Esophagus muscularis mucosa (tissue), 4 donors: ENCODE data around the gene SLC50A1. TPM values are rescaled to one million over a fixed set of nuclear protein-coding genes. Genes with fewer than 3 reads are reported as not detected.

Experiments used
- DNase-seq: peaks from one replicate; pipeline ENCODE4 v3.0.0-alpha.2; 2017; ENCODE audit errors: extremely low spot score
- H3K27ac ChIP-seq, 4 donors: fragments of 200-600 bp; sonication (generic); replicated peaks in 1 of 4; 1 replicate in 3 of 4; 2 replicates in 1 of 4; pipeline ENCODE4 v1.5.1; 2016 to 2019; ENCODE audit warnings: mild to moderate bottlenecking in 1 of 4
- H3K27me3 ChIP-seq, 4 donors: fragments of 200-600 bp; sonication (generic); one replicate each; pipeline versions ENCODE4 v1.5.1 to v1.6.0; 2016 to 2019
- H3K36me3 ChIP-seq, 4 donors: fragments of 200-600 bp; sonication (generic); one replicate each; pipeline ENCODE4 v1.5.1; 2016 to 2019
- H3K4me1 ChIP-seq, 4 donors: fragments of 200-600 bp; sonication (generic); one replicate each; pipeline ENCODE4 v1.5.1; 2016 to 2019
- H3K4me3 ChIP-seq, 4 donors: fragments of 200-600 bp; sonication (generic); 1 replicate in 2 of 4; 2 replicates in 2 of 4; pipeline ENCODE4 v1.5.1; 2016 to 2019; ENCODE audit warnings: mild to moderate bottlenecking in 4 of 4, moderate library complexity in 1 of 4
- H3K9me3 ChIP-seq, 4 donors: fragments of 200-600 bp; sonication (generic); 1 replicate in 3 of 4; 2 replicates in 1 of 4; pipeline ENCODE4 v1.5.1; 2016 to 2019
- CTCF ChIP-seq, 3 experiments: fragments of 200-600 bp in 2 of 3; fragments of 450-650 bp in 1 of 3; sonication (generic) in 2 of 3; IDR thresholded peaks; one replicate each; pipeline ENCODE4 v1.5.1; 2017 to 2019; ENCODE audit warnings: antibody characterized with exemption in 3 of 3, mild to moderate bottlenecking in 2 of 3, moderate library complexity in 1 of 3
- EP300 ChIP-seq: sonication (generic); formaldehyde crosslinking; IDR thresholded peaks from one replicate; pipeline ENCODE4 v1.6.1; 2017; ENCODE audit warnings: antibody characterized with exemption
- POLR2A ChIP-seq: fragments of 450-650 bp; IDR thresholded peaks from one replicate; pipeline ENCODE4 v1.6.1; 2017; ENCODE audit warnings: antibody characterized with exemption, moderate library complexity, mild to moderate bottlenecking, low read depth
- POLR2AphosphoS5 ChIP-seq, 2 donors: sonication (generic); formaldehyde crosslinking; IDR thresholded peaks; one replicate each; pipeline ENCODE4 v1.6.1; 2017; ENCODE audit warnings: antibody characterized with exemption in 2 of 2
- WGBS: methylation state at CpG from one replicate; pipeline ENCODE4 v1.1.5; 2018; 5-methylcytosine and 5-hydroxymethylcytosine counted together
- intact Hi-C: fragments of 100-400 bp; cut with DNase I; formaldehyde crosslinking; loops from one replicate; pipeline ENCODE4 v1.15.1; 2023
- total RNA-seq, 4 donors: library from RNA; depleted of rRNA; stranded (reverse); fragments of >200 nt; gene quantifications; one replicate each; pipeline versions ENCODE4 v1.1.0 to v1.2.1, GENCODE V29; 2016

SLC50A1 gene
- total RNA-seq, 4 donors from 2014 or later: 13.3 to 18.7 (median 15.2) TPM

- WGBS: 60% methylated on average over 11 of the region's 29 CpGs
- H3K27me3 ChIP-seq: no peaks in the 10 kb centered on the region
- no peaks in the 10 kb centered on the region for H3K9me3 ChIP-seq
- DNase-seq: peak; percentile 96
- intact Hi-C loops: loop anchor here (5.0 kb wide), 1 partner anchor 36 kb away; the partner anchor contains the start of gene EFNA1
- TF ChIP-seq CTCF (IDR thresholded peaks at IDR 0.05) (peak in 2 of 3 experiments; percentile 97 to 98), POLR2A (no peak), POLR2AphosphoS5 (IDR thresholded peaks at IDR 0.05) (peak in 1 of 2 donors; percentile 59)
- H3K4me1 ChIP-seq: peaks cover 21 to 52% (median 36%) of the 10 kb centered on the region in 4 donors
- H3K36me3 ChIP-seq: no peaks in the 10 kb centered on the region
- no peak overlapping the region for H3K4me3 ChIP-seq
- peak overlapping the region in 1 of 4 donors; percentile 15 for H3K27ac ChIP-seq
Measured at GRCh38 chr1:155091071-155092051, 44.3 kb upstream of the SLC50A1 start.

GRCh38 chr1:155092131-155092530 is 43.5 kb upstream of the SLC50A1 start:
- DNase-seq: no peak
- Histone ChIP-seq H3K9me3 (no peaks in the 10 kb centered on the region), H3K27me3 (no peaks in the 10 kb centered on the region), H3K27ac (peak overlapping the region in 1 of 4 donors; percentile 15), H3K36me3 (no peaks in the 10 kb centered on the region), H3K4me1 (peaks cover 21 to 44% (median 28%) of the 10 kb centered on the region in 4 donors), H3K4me3 (no peak overlapping the region)
- no peak for TF ChIP-seq POLR2A
- no peak for TF ChIP-seq POLR2AphosphoS5 (IDR thresholded peaks at IDR 0.05)
- no peak for TF ChIP-seq EP300
- TF ChIP-seq CTCF (IDR thresholded peaks at IDR 0.05): no peak
- intact Hi-C loops: loop anchor here (5.0 kb wide), 1 partner anchor 35 kb away; the partner anchor contains the start of gene EFNA1
- WGBS: 80% methylated on average over 4 of the region's 6 CpGs

- Histone ChIP-seq H3K4me3 (no peak overlapping the region), H3K4me1 (peaks cover 21 to 39% (median 27%) of the 10 kb centered on the region in 4 donors), H3K9me3 (no peaks in the 10 kb centered on the region), H3K27ac (peak overlapping the region in 1 of 4 donors; percentile 78), H3K27me3 (no peaks in the 10 kb centered on the region), H3K36me3 (no peaks in the 10 kb centered on the region)
- no peak for TF ChIP-seq POLR2AphosphoS5 (IDR thresholded peaks at IDR 0.05)
- no peak for TF ChIP-seq EP300
- no peak for TF ChIP-seq POLR2A
- no peak for TF ChIP-seq CTCF (IDR thresholded peaks at IDR 0.05)
- intact Hi-C loops: loop anchor here (1.0 to 5.0 kb wide), 2 partner anchors 35 to 76 kb away; partner anchors contain the start of gene EFNA1
- DNase-seq: no peak
- WGBS: 87% methylated on average over 11 of the region's 12 CpGs
Measured at GRCh38 chr1:155092641-155093040, 43.0 kb upstream of the SLC50A1 start.

GRCh38 chr1:155093911-155094621 is 41.6 kb upstream of the SLC50A1 start:
- 19% methylated on average over 13 of the region's 13 CpGs for WGBS
- peak overlapping the region in 2 of 4 donors; percentile 6 to 12 for H3K4me3 ChIP-seq
- H3K4me1 ChIP-seq: peaks cover 21 to 37% (median 27%) of the 10 kb centered on the region in 4 donors
- H3K36me3 ChIP-seq: no peaks in the 10 kb centered on the region
- TF ChIP-seq POLR2A (no peak), EP300 (no peak), POLR2AphosphoS5 (IDR thresholded peaks at IDR 0.05) (no peak), CTCF (IDR thresholded peaks at IDR 0.05) (peak; percentile 54 to 57 (median 57))
- peak overlapping the region; percentile 61 to 82 (median 80) for H3K27ac ChIP-seq
- no peaks in the 10 kb centered on the region for H3K9me3 ChIP-seq
- intact Hi-C loops: loop anchor here (1.0 to 5.0 kb wide), 2 partner anchors 33 to 74 kb away; partner anchors contain the start of gene EFNA1
- no peaks in the 10 kb centered on the region for H3K27me3 ChIP-seq
- no peak for DNase-seq
